Neutrophil (primary cell): Measurements from ENCODE around the gene LYVE1.
A peak's percentile ranks its signal among the peaks of the same experiment; 100 is the strongest.

Experiments used
- H3K27ac ChIP-seq: fragments of 200-600 bp; sonication (generic); 2 replicates; pipeline ENCODE4 v1.5.1; 2016; ENCODE audit warnings: mild to moderate bottlenecking, moderate library complexity
- H3K27me3 ChIP-seq: fragments of 200-600 bp; sonication (generic); 2 replicates; pipeline ENCODE4 v1.6.0; 2016; ENCODE audit warnings: mild to moderate bottlenecking
- H3K36me3 ChIP-seq: fragments of 200-600 bp; sonication (generic); 2 replicates; pipeline ENCODE4 v1.5.1; 2017
- H3K4me1 ChIP-seq, 2 experiments: fragments of 200-600 bp in 1 of 2; sonication (generic) in 1 of 2; 1 replicate in 1 of 2; 2 replicates in 1 of 2; pipeline versions ENCODE4 v1.5.1 to v1.6.1; 2013 to 2016; ENCODE audit warnings: low read depth in 1 of 2, low read length in 1 of 2, mild to moderate bottlenecking in 1 of 2, moderate library complexity in 1 of 2; ENCODE audit not compliant: control insufficient read depth in 1 of 2, insufficient read depth in 1 of 2
- H3K4me3 ChIP-seq, 2 experiments: fragments of 200-600 bp in 1 of 2; sonication (generic) in 1 of 2; 1 replicate in 1 of 2; 2 replicates in 1 of 2; pipeline ENCODE4 v1.5.1; 2013 to 2016; ENCODE audit warnings: low read depth in 1 of 2, low read length in 1 of 2, mild to moderate bottlenecking in 1 of 2, moderate library complexity in 1 of 2
- H3K9me3 ChIP-seq: fragments of 200-600 bp; sonication (generic); 2 replicates; pipeline ENCODE4 v1.5.1; 2016
- CTCF ChIP-seq: fragments of 200-600 bp; sonication (generic); IDR thresholded peaks from 2 replicates; pipeline ENCODE4 v1.5.1; 2016; ENCODE audit warnings: antibody characterized with exemption

Gene LYVE1

GRCh38 chr11:10584071-10584501 lies 15.6 kb upstream of the LYVE1 start:
- no peaks in the 10 kb centered on the region for H3K9me3 ChIP-seq
- H3K36me3 ChIP-seq, result peaks cover 30% of the 10 kb centered on the region
- H3K27ac ChIP-seq, result peak overlapping the region; percentile 92
- peaks cover 52 to 60% of the 10 kb centered on the region in 2 experiments for H3K4me1 ChIP-seq
- no peaks in the 10 kb centered on the region for H3K27me3 ChIP-seq
- no peak for TF ChIP-seq CTCF
- peak overlapping the region in 1 of 2 experiments; percentile 6 for H3K4me3 ChIP-seq

- Histone ChIP-seq H3K9me3 (no peaks in the 10 kb centered on the region), H3K36me3 (peaks cover 36% of the 10 kb centered on the region), H3K4me3 (peak overlapping the region; percentile 3 to 54), H3K4me1 (peaks cover 59 to 73% of the 10 kb centered on the region in 2 experiments), H3K27ac (peak overlapping the region; percentile 92), H3K27me3 (no peaks in the 10 kb centered on the region)
- TF ChIP-seq CTCF, result peak; percentile 57
These were observed 13.1 kb upstream of the LYVE1 start for GRCh38 chr11:10581481-10582019.

- Histone ChIP-seq H3K4me3 (peak overlapping the region; percentile 3 to 54), H3K36me3 (peaks cover 43% of the 10 kb centered on the region)
These were observed 12.2 kb upstream of the LYVE1 start for GRCh38 chr11:10580623-10581022.

GRCh38 chr11:10579700-10580099 lies 11.2 kb upstream of the LYVE1 start:
- Histone ChIP-seq H3K36me3 (peaks cover 53% of the 10 kb centered on the region), H3K27me3 (no peaks in the 10 kb centered on the region), H3K9me3 (no peaks in the 10 kb centered on the region), H3K4me1 (peaks cover 59 to 70% of the 10 kb centered on the region in 2 experiments), H3K27ac (peak overlapping the region; percentile 92), H3K4me3 (peak overlapping the region in 1 of 2 experiments; percentile 54)
- TF ChIP-seq CTCF, result no peak

More at GRCh38 chr11:10580623-10581022, 12.2 kb upstream of the LYVE1 start:
- Histone ChIP-seq H3K4me1 (peaks cover 59 to 73% of the 10 kb centered on the region in 2 experiments), H3K27ac (peak overlapping the region; percentile 92), H3K27me3 (no peaks in the 10 kb centered on the region), H3K9me3 (no peaks in the 10 kb centered on the region)
- TF ChIP-seq CTCF, result no peak

GRCh38 chr11:10576035-10576398 lies 7.6 kb upstream of the LYVE1 start:
- TF ChIP-seq CTCF, result no peak
- no peaks in the 10 kb centered on the region for H3K27me3 ChIP-seq
- H3K36me3 ChIP-seq, result peaks cover 71% of the 10 kb centered on the region
- no peak overlapping the region for H3K27ac ChIP-seq
- no peaks in the 10 kb centered on the region for H3K9me3 ChIP-seq
- no peak overlapping the region for H3K4me3 ChIP-seq
- H3K4me1 ChIP-seq, result peaks cover 27 to 38% of the 10 kb centered on the region in 2 experiments
